Measurements from ENCODE around the gene FAIM2.

- no peak for TF ChIP-seq REST (IDR thresholded peaks at IDR 0.05; ENCODE audit: insufficient replicate concordance, low read depth)
- TF ChIP-seq POLR2AphosphoS5 (IDR thresholded peaks at IDR 0.05; ENCODE audit: low read depth): no peak
Measured at GRCh38 chr12:49895773-49896172, 7.9 kb downstream of the FAIM2 start.
